ENCODE results near the gene ABHD14A. TPM values are rescaled to one million over a fixed set of nuclear protein-coding genes. Genes with fewer than 3 reads are reported as not detected.

Gene ABHD14A
- total and polyA plus RNA-seq, 2 of the 13 experiments (the other 11 are each of a cell fraction or from before 2014, with no cell fraction given) = 29.5 to 46.9 TPM

DNA sequence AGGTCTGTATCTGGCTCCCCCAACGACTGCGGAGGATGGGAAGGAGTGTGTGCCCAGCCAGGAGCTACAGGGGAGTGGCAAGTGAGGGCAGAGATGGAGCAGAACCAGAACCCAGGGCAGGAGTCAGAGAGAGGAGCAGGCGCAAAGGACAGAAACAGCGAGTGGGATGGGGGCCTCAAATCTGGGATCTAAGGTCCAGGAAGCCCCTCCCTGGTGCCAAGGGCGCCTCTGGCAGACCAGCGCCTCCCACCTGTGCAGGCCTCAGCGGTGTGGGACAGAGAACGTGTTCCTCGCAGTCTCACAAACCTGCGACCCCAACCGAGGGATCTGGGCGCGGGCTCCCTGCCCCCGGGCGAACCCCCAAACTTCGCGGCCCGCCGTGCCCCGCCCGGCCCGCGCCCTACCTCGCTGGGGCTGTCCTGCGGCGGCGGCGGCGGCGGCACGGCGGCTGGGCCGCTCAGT, 7.9 kb upstream of the ABHD14A start (continued):
- no peak for TF ChIP-seq ZNF629 (CRISPR knock-in tag; conservative IDR thresholded peaks at IDR 0.05)
- no peak for TF ChIP-seq RBM22 (optimal IDR thresholded peaks at IDR 0.05; ENCODE audit: low read length)
- TF ChIP-seq NFE2L1 (CRISPR knock-in tag; IDR thresholded peaks at IDR 0.05; ENCODE audit: borderline replicate concordance) = no peak
- no peak for TF ChIP-seq FIP1L1 (IDR thresholded peaks at IDR 0.05; ENCODE audit: borderline replicate concordance, insufficient read depth, low read depth, low read length)
- TF ChIP-seq MTA3 (CRISPR knock-in tag; IDR thresholded peaks at IDR 0.05) = no peak
- no peak for TF ChIP-seq ZNF512B (CRISPR knock-in tag; IDR thresholded peaks at IDR 0.05; ENCODE audit: borderline replicate concordance)
- no peak for TF ChIP-seq ZNF562 (CRISPR knock-in tag; IDR thresholded peaks at IDR 0.05; ENCODE audit: borderline replicate concordance)
- TF ChIP-seq HOXA3 (CRISPR knock-in tag; IDR thresholded peaks at IDR 0.05) = peak; percentile 13; the same call in 1 of the 2 replicates
- no peak for TF ChIP-seq BRD4 (CRISPR knock-in tag; IDR thresholded peaks at IDR 0.05)
- TF ChIP-seq PLRG1 (conservative IDR thresholded peaks at IDR 0.05) = no peak
- TF ChIP-seq, protein P1, sequence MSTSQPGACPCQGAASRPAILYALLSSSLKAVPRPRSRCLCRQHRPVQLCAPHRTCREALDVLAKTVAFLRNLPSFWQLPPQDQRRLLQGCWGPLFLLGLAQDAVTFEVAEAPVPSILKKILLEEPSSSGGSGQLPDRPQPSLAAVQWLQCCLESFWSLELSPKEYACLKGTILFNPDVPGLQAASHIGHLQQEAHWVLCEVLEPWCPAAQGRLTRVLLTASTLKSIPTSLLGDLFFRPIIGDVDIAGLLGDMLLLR (CRISPR knock-in tag; IDR thresholded peaks at IDR 0.05) = peak; percentile 15; the same call in 1 of the 2 replicates
- no peak for TF ChIP-seq BATF2 (CRISPR knock-in tag; IDR thresholded peaks at IDR 0.05)
- TF ChIP-seq PRDM10 (CRISPR knock-in tag; IDR thresholded peaks at IDR 0.05; ENCODE audit: low read depth) = no peak
- TF ChIP-seq, protein P2, sequence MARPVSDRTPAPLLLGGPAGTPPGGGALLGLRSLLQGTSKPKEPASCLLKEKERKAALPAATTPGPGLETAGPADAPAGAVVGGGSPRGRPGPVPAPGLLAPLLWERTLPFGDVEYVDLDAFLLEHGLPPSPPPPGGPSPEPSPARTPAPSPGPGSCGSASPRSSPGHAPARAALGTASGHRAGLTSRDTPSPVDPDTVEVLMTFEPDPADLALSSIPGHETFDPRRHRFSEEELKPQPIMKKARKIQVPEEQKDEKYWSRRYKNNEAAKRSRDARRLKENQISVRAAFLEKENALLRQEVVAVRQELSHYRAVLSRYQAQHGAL (CRISPR knock-in tag; IDR thresholded peaks at IDR 0.05; ENCODE audit: not compliant biosample characterization) = no peak
- TF ChIP-seq ZBTB38 (CRISPR knock-in tag; IDR thresholded peaks at IDR 0.05) = no peak
- TF ChIP-seq HIC2 (CRISPR knock-in tag; IDR thresholded peaks at IDR 0.05; ENCODE audit: low read depth) = 0 out of 2 replicates have a peak, but pooled peaks have one; percentile 48
- TF ChIP-seq, protein P3, sequence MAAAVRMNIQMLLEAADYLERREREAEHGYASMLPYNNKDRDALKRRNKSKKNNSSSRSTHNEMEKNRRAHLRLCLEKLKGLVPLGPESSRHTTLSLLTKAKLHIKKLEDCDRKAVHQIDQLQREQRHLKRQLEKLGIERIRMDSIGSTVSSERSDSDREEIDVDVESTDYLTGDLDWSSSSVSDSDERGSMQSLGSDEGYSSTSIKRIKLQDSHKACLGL (CRISPR knock-in tag; IDR thresholded peaks at IDR 0.05) = no peak
- TF ChIP-seq U2AF1 (optimal IDR thresholded peaks at IDR 0.05; ENCODE audit: low read depth, low read length) = no peak

Measured in HepG2 (cell line).